ENCODE results near the gene ABCA7.

ABCA7 gene

GRCh38 chr19:1039646-1040475 is at the start of gene ABCA7:
TSS of gene ABCA7 (plus strand) at chr19:1040107. CDS start at chr19:1041362, 1,255 bp downstream.
- in situ Hi-C loops (cut with MboI; ENCODE audit: low sequenced_read_pairs) = no loop called here

- in situ Hi-C loops (cut with MboI; ENCODE audit: low sequenced_read_pairs) = no loop called here
Observed at GRCh38 chr19:990119-990571, 49.8 kb upstream of the ABCA7 start.

GRCh38 chr19:990746-991145 is 49.2 kb upstream of the ABCA7 start:
- in situ Hi-C loops (cut with MboI; ENCODE audit: low sequenced_read_pairs) = no loop called here

- in situ Hi-C loops (cut with MboI; ENCODE audit: low sequenced_read_pairs) = no loop called here
Observed at GRCh38 chr19:991174-991931, 48.6 kb upstream of the ABCA7 start.

GRCh38 chr19:991932-992669 is 47.8 kb upstream of the ABCA7 start:
- in situ Hi-C loops (cut with MboI; ENCODE audit: low sequenced_read_pairs) = no loop called here

- in situ Hi-C loops (cut with MboI; ENCODE audit: low sequenced_read_pairs) = no loop called here
Observed at GRCh38 chr19:992670-993055, 47.2 kb upstream of the ABCA7 start.

GRCh38 chr19:993361-993830 is 46.5 kb upstream of the ABCA7 start:
- in situ Hi-C loops (cut with MboI; ENCODE audit: low sequenced_read_pairs) = no loop called here

GRCh38 chr19:993831-994393 is 46.0 kb upstream of the ABCA7 start:
- in situ Hi-C loops (cut with MboI; ENCODE audit: low sequenced_read_pairs) = no loop called here

GRCh38 chr19:994516-994915 is 45.4 kb upstream of the ABCA7 start:
- in situ Hi-C loops (cut with MboI; ENCODE audit: low sequenced_read_pairs) = no loop called here

GRCh38 chr19:995051-995827 is 44.7 kb upstream of the ABCA7 start:
- in situ Hi-C loops (cut with MboI; ENCODE audit: low sequenced_read_pairs) = no loop called here

GRCh38 chr19:996051-996838 is 43.7 kb upstream of the ABCA7 start:
- in situ Hi-C loops (cut with MboI; ENCODE audit: low sequenced_read_pairs) = no loop called here

GRCh38 chr19:998064-998463 is 41.8 kb upstream of the ABCA7 start:
- in situ Hi-C loops (cut with MboI; ENCODE audit: low sequenced_read_pairs) = no loop called here

- in situ Hi-C loops (cut with MboI; ENCODE audit: low sequenced_read_pairs) = no loop called here
Observed at GRCh38 chr19:999379-999719, 40.6 kb upstream of the ABCA7 start.

GRCh38 chr19:1000095-1000494 is 39.8 kb upstream of the ABCA7 start, which contains the start of gene GRIN3B:
TSS of gene GRIN3B (plus strand) at chr19:1000419. CDS start at chr19:1000438, 19 bp downstream.
- in situ Hi-C loops (cut with MboI; ENCODE audit: low sequenced_read_pairs) = no loop called here

- in situ Hi-C loops (cut with MboI; ENCODE audit: low sequenced_read_pairs) = no loop called here
Observed at GRCh38 chr19:1000591-1001537, 39.0 kb upstream of the ABCA7 start.

GRCh38 chr19:1001538-1002166 is 38.3 kb upstream of the ABCA7 start:
- in situ Hi-C loops (cut with MboI; ENCODE audit: low sequenced_read_pairs) = no loop called here

- in situ Hi-C loops (cut with MboI; ENCODE audit: low sequenced_read_pairs) = no loop called here
Observed at GRCh38 chr19:1002600-1002999, 37.3 kb upstream of the ABCA7 start.

GRCh38 chr19:1003283-1003682 is 36.6 kb upstream of the ABCA7 start:
- in situ Hi-C loops (cut with MboI; ENCODE audit: low sequenced_read_pairs) = no loop called here
